MCF 10A (cell line): Measurements from ENCODE around the gene MAD2L2. TPM values are rescaled to one million over a fixed set of nuclear protein-coding genes. Genes with fewer than 3 reads are reported as not detected.
"Not testable (repeated sequence)": the region's sequence is repeated elsewhere in the genome, so short reads cannot be mapped to it uniquely, and the experiment has no call there.

ENCODE experiments used
- BruUV-seq: library from RNA; stranded (reverse); fragments of 400-500 nt; replicated peaks from 2 replicates; lab custom pipeline; 2021; lab: Mats Ljungman, UMichigan
- CTCF ChIA-PET: fragments of 300-600 bp; sonication (Branson Sonifier 250); formaldehyde crosslinking; extraction: SDS; loops from one replicate; lab custom pipeline; 2021; ENCODE audit warnings: antibody characterized with exemption, inconsistent platforms; lab: Yijun Ruan, JAX
- POLR2A ChIA-PET: fragments of 300-600, 350-650 bp; sonication (Branson Sonifier 250); formaldehyde crosslinking; extraction: SDS; loops from one replicate; lab custom pipeline; 2020; ENCODE audit warnings: antibody characterized with exemption, inconsistent platforms; lab: Yijun Ruan, JAX
- DNase-seq: peaks from one replicate; pipeline ENCODE4 v3.0.0-alpha.2; 2018; ENCODE audit not compliant: unreplicated experiment
- H3K27ac Mint-ChIP-seq: one replicate; pipeline ENCODE4 v1.8.0; 2022; ENCODE audit warnings: mild to moderate bottlenecking, low read depth, mixed read lengths; ENCODE audit not compliant: unreplicated experiment
- H3K27me3 Mint-ChIP-seq: one replicate; pipeline ENCODE4 v1.8.0; 2022; ENCODE audit warnings: mixed read lengths; ENCODE audit not compliant: insufficient read depth, unreplicated experiment
- H3K36me3 Mint-ChIP-seq: one replicate; pipeline ENCODE4 v1.8.0; 2022; ENCODE audit warnings: mild to moderate bottlenecking, moderate library complexity, mixed read lengths; ENCODE audit not compliant: insufficient read depth, unreplicated experiment
- H3K4me1 Mint-ChIP-seq: one replicate; pipeline ENCODE4 v1.8.0; 2022; ENCODE audit warnings: mixed read lengths; ENCODE audit not compliant: insufficient read depth, unreplicated experiment
- H3K4me3 Mint-ChIP-seq: one replicate; pipeline ENCODE4 v1.8.0; 2022; ENCODE audit warnings: mild to moderate bottlenecking, moderate library complexity, mixed read lengths; ENCODE audit not compliant: unreplicated experiment
- H3K9me3 Mint-ChIP-seq: one replicate; pipeline ENCODE4 v1.8.0; 2022; ENCODE audit warnings: mixed read lengths; ENCODE audit not compliant: unreplicated experiment
- intact Hi-C: fragments of 100-400 bp; cut with micrococcal nuclease; formaldehyde crosslinking; loops from 2 replicates; pipeline ENCODE4 v1.14.1; 2022
- total RNA-seq: library from RNA; stranded (reverse); gene quantifications from 2 replicates; pipeline ENCODE4 v1.2.3, GENCODE V29; 2022
- TF ChIP-seq, protein P1 (sequence below): fragments of 200-600 bp; IDR thresholded peaks from one replicate; pipeline ENCODE4 v1.8.0; 2022; ENCODE audit warnings: antibody characterized with exemption, mild to moderate bottlenecking; ENCODE audit not compliant: unreplicated experiment

Gene MAD2L2
- total RNA-seq, 1 experiment from 2014 or later = 46.3 TPM

DNA sequence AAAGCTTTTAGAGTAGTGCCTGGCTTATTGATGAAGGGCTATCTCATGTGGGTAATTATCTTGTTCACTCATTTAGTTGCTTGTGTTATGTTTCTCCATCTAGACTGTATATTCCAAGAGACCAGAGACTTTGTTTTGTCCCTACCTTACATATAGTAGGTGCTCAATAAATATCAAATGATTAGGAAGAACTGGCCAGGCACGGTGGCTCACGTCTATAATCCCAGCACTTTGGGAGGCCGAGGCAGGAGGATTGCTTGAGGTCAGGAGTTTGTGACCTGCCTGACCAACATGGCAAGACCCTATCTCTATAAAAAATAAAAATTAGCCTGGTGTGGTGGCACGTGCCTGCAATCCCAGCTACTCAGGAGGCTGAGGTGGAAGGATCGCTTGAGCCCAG is 35.7 kb downstream of the MAD2L2 start:
- H3K4me1 Mint-ChIP-seq = no peaks in the 10 kb centered on the region
- no peaks in the 10 kb centered on the region for H3K27me3 Mint-ChIP-seq
- intact Hi-C loops = loop anchor here (1.0 kb wide), 1 partner anchor 608 kb away; no protein-coding TSS in a partner anchor
- no peak overlapping the region for H3K4me3 Mint-ChIP-seq
- no peaks in the 10 kb centered on the region for H3K36me3 Mint-ChIP-seq
- H3K9me3 Mint-ChIP-seq = no peaks in the 10 kb centered on the region
- POLR2A ChIA-PET = interaction anchor here (0.6 to 2.7 kb wide), 8 partner anchors 8 to 608 kb away, joined by 3 to 7 read pairs (median 4); partner anchors contain the start of gene MTOR
- BruUV-seq = no TSS peak
- no peak for DNase-seq
- no peak overlapping the region for H3K27ac Mint-ChIP-seq
- TF ChIP-seq, protein P1, sequence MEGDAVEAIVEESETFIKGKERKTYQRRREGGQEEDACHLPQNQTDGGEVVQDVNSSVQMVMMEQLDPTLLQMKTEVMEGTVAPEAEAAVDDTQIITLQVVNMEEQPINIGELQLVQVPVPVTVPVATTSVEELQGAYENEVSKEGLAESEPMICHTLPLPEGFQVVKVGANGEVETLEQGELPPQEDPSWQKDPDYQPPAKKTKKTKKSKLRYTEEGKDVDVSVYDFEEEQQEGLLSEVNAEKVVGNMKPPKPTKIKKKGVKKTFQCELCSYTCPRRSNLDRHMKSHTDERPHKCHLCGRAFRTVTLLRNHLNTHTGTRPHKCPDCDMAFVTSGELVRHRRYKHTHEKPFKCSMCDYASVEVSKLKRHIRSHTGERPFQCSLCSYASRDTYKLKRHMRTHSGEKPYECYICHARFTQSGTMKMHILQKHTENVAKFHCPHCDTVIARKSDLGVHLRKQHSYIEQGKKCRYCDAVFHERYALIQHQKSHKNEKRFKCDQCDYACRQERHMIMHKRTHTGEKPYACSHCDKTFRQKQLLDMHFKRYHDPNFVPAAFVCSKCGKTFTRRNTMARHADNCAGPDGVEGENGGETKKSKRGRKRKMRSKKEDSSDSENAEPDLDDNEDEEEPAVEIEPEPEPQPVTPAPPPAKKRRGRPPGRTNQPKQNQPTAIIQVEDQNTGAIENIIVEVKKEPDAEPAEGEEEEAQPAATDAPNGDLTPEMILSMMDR = no peak
- CTCF ChIA-PET = interaction anchor here (0.6 to 8.4 kb wide), 15 partner anchors 7 to 607 kb away, joined by 3 to 123 read pairs (median 3); partner anchors contain the start of gene FBXO2

DNA sequence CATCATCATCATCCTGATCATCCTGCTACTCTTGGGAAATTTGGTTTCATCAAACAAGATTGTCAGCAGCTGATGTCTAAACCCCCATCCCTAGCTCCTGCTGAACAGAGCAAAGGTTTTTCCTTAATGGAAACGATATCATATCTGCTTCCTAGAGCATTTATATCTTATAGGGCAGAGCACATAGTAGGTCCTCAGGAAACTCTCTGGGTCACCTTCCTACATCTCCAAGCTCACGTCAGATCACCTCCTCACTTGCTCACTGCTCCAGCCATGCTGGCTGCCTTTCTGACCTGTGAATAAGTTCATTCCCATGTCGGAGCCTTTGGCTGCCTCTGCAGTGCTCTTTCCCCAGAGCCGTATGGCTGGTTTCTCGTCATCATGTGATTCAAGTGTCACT is 37.2 kb downstream of the MAD2L2 start:
- no peak for DNase-seq
- TF ChIP-seq, protein P1 = no peak
- H3K36me3 Mint-ChIP-seq = no peaks in the 10 kb centered on the region
- H3K9me3 Mint-ChIP-seq = no peaks in the 10 kb centered on the region
- no peak overlapping the region for H3K4me3 Mint-ChIP-seq
- CTCF ChIA-PET = interaction anchor here (0.6 to 8.4 kb wide), 19 partner anchors 9 to 606 kb away, joined by 3 to 123 read pairs (median 3); partner anchors contain the start of genes FBXO2, FBXO44 and UBIAD1
- H3K27me3 Mint-ChIP-seq = no peaks in the 10 kb centered on the region
- BruUV-seq = no TSS peak
- H3K27ac Mint-ChIP-seq = no peak overlapping the region
- intact Hi-C loops = loop anchor here (2.0 kb wide), 1 partner anchor 357 kb away; no protein-coding TSS in a partner anchor
- H3K4me1 Mint-ChIP-seq = no peaks in the 10 kb centered on the region
- POLR2A ChIA-PET = no interaction called here

DNA sequence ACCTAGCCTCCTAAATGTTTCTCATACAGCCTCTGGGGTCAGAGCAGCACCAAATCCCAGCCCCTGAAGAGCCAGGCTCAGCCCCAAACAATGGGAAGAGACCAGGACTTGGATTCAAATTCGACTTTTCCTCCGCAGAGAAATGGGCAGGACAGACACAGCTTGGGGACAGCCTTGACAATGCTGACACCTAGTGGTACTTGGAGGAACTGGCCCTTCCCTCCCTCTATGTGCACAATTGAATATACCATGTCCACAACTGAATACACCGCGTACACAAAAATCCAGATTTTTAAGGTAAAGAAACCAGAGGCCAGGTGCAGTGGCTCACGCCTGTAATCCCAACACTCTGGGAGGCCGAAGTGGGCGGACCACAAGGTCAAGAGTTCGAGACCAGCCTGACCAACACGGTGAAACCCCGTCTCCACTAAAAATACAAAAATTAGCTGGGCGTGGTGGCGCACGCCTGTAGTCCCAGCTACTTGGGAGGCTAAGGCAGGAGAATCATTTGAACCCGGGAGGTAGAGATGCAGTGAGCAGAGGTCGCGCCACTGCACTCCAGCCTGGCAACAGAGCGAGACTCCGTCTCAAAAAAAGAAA is 38.4 kb downstream of the MAD2L2 start:
- H3K4me3 Mint-ChIP-seq, H3K36me3 Mint-ChIP-seq, BruUV-seq, H3K27me3 Mint-ChIP-seq, H3K9me3 Mint-ChIP-seq, H3K4me1 Mint-ChIP-seq, H3K27ac Mint-ChIP-seq: not testable (repeated sequence)
- intact Hi-C loops = loop anchor here (1.0 to 2.0 kb wide), 4 partner anchors 163 to 401 kb away; partner anchors contain the start of gene DISP3
- ChIA-PET POLR2A (interaction anchor here (0.8 to 1.0 kb wide), 4 partner anchors 369 to 605 kb away, joined by 3 to 4 read pairs (median 3); no protein-coding TSS in a partner anchor), CTCF (interaction anchor here (0.6 to 8.4 kb wide), 21 partner anchors 9 to 618 kb away, joined by 3 to 123 read pairs (median 4); partner anchors contain the start of gene FBXO2)
- TF ChIP-seq, protein P1 = peak; percentile 95
- peak; percentile 69 for DNase-seq

DNA sequence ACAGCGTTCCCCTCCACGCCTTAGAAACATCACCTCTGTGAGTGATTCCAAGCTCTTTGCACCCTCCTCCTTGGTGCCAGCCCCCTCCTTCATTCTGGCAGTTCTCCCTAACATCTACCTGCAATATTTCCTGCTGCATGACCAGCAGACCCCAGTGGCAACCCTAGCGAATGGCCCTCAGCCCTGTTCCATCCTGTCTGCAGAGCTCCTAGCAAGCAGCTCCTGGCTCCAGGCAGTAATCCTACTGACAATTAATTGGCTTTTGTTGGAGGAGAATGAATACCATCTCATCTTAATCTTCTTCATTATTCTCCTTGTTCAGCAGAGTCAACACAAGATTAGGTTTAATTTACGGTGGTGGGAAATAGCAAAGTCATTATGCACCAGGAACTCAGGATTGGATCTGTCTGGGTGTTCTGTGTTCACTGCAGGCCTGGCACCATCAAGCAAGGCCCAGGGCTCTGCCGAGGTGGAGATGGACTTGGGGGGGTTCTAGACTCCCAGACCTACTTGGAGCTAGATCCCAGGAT is 39.1 kb downstream of the MAD2L2 start:
- no peaks in the 10 kb centered on the region for H3K4me1 Mint-ChIP-seq
- H3K27ac Mint-ChIP-seq = no peak overlapping the region
- TF ChIP-seq, protein P1 = no peak
- no peaks in the 10 kb centered on the region for H3K27me3 Mint-ChIP-seq
- CTCF ChIA-PET = interaction anchor here (0.6 to 8.4 kb wide), 19 partner anchors 8 to 618 kb away, joined by 3 to 123 read pairs (median 4); partner anchors contain the start of gene FBXO2
- H3K36me3 Mint-ChIP-seq = no peaks in the 10 kb centered on the region
- intact Hi-C loops = loop anchor here (1.0 to 2.0 kb wide), 4 partner anchors 163 to 401 kb away; partner anchors contain the start of gene DISP3
- DNase-seq = no peak
- no peak overlapping the region for H3K4me3 Mint-ChIP-seq
- no peaks in the 10 kb centered on the region for H3K9me3 Mint-ChIP-seq
- POLR2A ChIA-PET = interaction anchor here (1.0 kb wide), 3 partner anchors 368 to 400 kb away, joined by 3 to 4 read pairs (median 3); no protein-coding TSS in a partner anchor
- BruUV-seq = no TSS peak
